ENCODE results near the gene JMJD4.

DNA sequence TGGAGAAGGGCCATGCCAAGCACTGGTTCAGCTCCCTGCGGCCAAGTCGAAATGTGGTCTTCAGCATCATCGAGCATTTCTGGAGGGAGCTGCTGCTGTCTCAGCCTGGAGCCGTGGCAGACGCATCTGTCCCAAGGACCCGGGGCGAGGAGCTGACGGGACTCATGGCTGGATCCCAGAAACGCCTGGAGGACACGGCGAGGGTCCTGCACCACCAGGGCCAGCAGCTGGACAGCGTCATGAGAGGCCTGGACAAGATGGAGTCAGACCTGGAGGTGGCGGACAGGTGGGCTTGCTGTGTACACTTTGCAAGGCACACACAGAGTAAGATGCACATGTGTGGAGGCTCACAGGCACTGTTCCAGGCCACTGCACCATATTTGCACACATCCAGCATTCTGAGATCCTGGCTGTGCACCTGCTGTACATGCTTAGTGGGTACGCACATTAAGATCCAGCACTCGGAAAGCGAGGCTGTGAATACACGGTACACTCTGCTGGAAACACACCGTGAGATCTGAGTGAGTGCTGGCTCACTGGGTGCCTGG, 12.9 kb upstream of the JMJD4 start:
- TF ChIP-seq CTCF (IDR thresholded peaks at IDR 0.05 in 4 of 5, conservative IDR thresholded peaks at IDR 0.05 in 1 of 5) (no peak), POLR2A (IDR thresholded peaks at IDR 0.05) (no peak)

All from gastrocnemius medialis (tissue), 4 donors.